ENCODE results near the gene ACTN1.

The ACTN1 gene

DNA sequence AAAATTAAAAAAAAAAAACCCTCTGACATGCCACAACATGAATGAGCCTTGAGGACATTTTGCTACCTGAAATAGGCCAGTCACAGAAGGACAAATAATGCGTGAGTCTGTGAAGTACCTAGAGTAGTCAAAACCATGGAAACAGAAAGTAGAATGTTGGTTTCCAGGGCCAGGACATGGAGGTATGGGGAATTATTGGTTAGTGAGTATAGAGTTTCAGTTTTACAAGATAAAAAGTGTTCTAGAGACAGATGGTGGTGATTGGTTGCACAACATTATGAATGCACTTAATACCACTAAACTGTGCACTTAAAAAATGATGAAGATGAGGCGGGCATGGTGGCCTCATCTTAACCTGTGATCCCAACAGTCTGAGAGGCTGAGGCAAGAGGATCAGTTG lies 138.6 kb downstream of the ACTN1 start:
- Histone ChIP-seq H3K36me3 (ENCODE audit: insufficient read depth) (no peaks in the 10 kb centered on the region), H4K20me1 (ENCODE audit: insufficient read depth) (no peaks in the 10 kb centered on the region), H2AFZ (ENCODE audit: low read depth) (no peak overlapping the region), H3K9ac (no peak overlapping the region), H3K27me3 (ENCODE audit: insufficient read depth, low read depth) (no peaks in the 10 kb centered on the region), H3K4me3 (IDR thresholded peaks at IDR 0.05; ENCODE audit: insufficient read depth, low read depth, low read length) (no peak overlapping the region), H3K4me1 (ENCODE audit: low read depth, poor library complexity, severe bottlenecking) (peaks cover 24% of the 10 kb centered on the region), H3K4me2 (peak overlapping the region; percentile 25; the same call in 1 of the 2 replicates), H3K79me2 (ENCODE audit: insufficient read depth, low read depth) (no peaks in the 10 kb centered on the region), H3K27ac (no peak overlapping the region)
- TF ChIP-seq, protein P1, sequence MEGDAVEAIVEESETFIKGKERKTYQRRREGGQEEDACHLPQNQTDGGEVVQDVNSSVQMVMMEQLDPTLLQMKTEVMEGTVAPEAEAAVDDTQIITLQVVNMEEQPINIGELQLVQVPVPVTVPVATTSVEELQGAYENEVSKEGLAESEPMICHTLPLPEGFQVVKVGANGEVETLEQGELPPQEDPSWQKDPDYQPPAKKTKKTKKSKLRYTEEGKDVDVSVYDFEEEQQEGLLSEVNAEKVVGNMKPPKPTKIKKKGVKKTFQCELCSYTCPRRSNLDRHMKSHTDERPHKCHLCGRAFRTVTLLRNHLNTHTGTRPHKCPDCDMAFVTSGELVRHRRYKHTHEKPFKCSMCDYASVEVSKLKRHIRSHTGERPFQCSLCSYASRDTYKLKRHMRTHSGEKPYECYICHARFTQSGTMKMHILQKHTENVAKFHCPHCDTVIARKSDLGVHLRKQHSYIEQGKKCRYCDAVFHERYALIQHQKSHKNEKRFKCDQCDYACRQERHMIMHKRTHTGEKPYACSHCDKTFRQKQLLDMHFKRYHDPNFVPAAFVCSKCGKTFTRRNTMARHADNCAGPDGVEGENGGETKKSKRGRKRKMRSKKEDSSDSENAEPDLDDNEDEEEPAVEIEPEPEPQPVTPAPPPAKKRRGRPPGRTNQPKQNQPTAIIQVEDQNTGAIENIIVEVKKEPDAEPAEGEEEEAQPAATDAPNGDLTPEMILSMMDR (conservative IDR thresholded peaks at IDR 0.05; ENCODE audit: low read depth, low read length): no peak

DNA sequence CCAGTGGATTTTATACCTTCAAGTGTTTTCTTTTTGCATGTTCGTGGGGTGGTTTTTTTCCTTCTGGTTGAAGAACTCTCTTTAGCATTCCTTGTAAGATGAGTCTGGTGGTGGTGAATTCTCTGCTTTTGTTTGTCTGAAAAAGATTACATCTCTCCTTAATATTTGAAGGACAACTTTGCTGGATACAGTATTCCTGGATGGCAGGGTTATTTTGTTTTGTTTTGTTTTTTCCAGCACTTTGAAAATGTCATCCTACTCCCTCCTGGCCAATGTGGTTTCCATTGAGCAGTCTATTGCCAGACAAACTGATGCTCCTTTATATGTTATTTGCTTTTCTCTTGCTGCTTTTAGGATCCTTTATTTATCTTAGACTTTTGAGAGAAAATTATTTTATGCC lies 143.0 kb downstream of the ACTN1 start:
- H3K4me3 ChIP-seq (IDR thresholded peaks at IDR 0.05; ENCODE audit: insufficient read depth, low read depth, low read length): no peak overlapping the region
- peaks cover 14% of the 10 kb centered on the region for H3K4me1 ChIP-seq (ENCODE audit: low read depth, poor library complexity, severe bottlenecking)
- no peak overlapping the region for H3K4me2 ChIP-seq
- H2AFZ ChIP-seq (ENCODE audit: low read depth): no peak overlapping the region
- no peaks in the 10 kb centered on the region for H3K79me2 ChIP-seq (ENCODE audit: insufficient read depth, low read depth)
- no peaks in the 10 kb centered on the region for H3K27me3 ChIP-seq (ENCODE audit: insufficient read depth, low read depth)
- TF ChIP-seq, protein P1 (conservative IDR thresholded peaks at IDR 0.05; ENCODE audit: low read depth, low read length): no peak
- no peaks in the 10 kb centered on the region for H4K20me1 ChIP-seq (ENCODE audit: insufficient read depth)
- H3K36me3 ChIP-seq (ENCODE audit: insufficient read depth): no peaks in the 10 kb centered on the region
- H3K9ac ChIP-seq: no peak overlapping the region
- H3K27ac ChIP-seq: no peak overlapping the region

DNA sequence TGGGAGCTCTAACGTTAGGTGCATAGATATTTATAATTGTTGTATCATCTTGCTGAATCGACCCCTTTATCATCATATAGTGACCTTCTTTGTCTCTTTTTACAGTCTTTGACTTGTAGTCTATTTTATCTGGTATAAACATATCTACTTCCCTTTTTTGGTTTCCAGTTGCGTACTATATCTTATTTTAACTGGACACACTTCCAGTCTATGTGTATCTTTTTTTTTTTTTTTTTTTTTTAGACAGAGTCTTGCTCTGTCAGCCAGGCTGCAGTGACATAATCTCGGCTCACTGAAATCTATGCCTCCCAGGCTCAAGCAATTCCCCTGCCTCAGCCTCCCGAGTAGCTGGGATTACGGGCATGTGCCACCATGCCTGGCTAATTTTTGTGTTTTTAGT lies 144.3 kb downstream of the ACTN1 start:
- TF ChIP-seq, protein P1 (conservative IDR thresholded peaks at IDR 0.05; ENCODE audit: low read depth, low read length): no peak
- Histone ChIP-seq H3K4me1 (ENCODE audit: low read depth, poor library complexity, severe bottlenecking) (peaks cover 1% of the 10 kb centered on the region), H3K4me2 (no peak overlapping the region)

GRCh38 chr14:68828698-68829097 lies 150.4 kb downstream of the ACTN1 start:
- Histone ChIP-seq H3K4me1 (ENCODE audit: low read depth, poor library complexity, severe bottlenecking) (peaks cover 22% of the 10 kb centered on the region), H3K4me3 (IDR thresholded peaks at IDR 0.05; ENCODE audit: insufficient read depth, low read depth, low read length) (no peak overlapping the region), H3K27me3 (ENCODE audit: insufficient read depth, low read depth) (no peaks in the 10 kb centered on the region), H2AFZ (ENCODE audit: low read depth) (no peak overlapping the region), H3K9ac (no peak overlapping the region), H3K36me3 (ENCODE audit: insufficient read depth) (no peaks in the 10 kb centered on the region), H4K20me1 (ENCODE audit: insufficient read depth) (no peaks in the 10 kb centered on the region), H3K79me2 (ENCODE audit: insufficient read depth, low read depth) (no peaks in the 10 kb centered on the region), H3K27ac (no peak overlapping the region), H3K4me2 (no peak overlapping the region)
- TF ChIP-seq, protein P1 (conservative IDR thresholded peaks at IDR 0.05; ENCODE audit: low read depth, low read length): no peak

More for the DNA sequence above, 144.3 kb downstream of the ACTN1 start:
- Histone ChIP-seq H3K27ac (no peak overlapping the region), H4K20me1 (ENCODE audit: insufficient read depth) (no peaks in the 10 kb centered on the region), H2AFZ (ENCODE audit: low read depth) (no peak overlapping the region), H3K27me3 (ENCODE audit: insufficient read depth, low read depth) (no peaks in the 10 kb centered on the region), H3K79me2 (ENCODE audit: insufficient read depth, low read depth) (no peaks in the 10 kb centered on the region), H3K36me3 (ENCODE audit: insufficient read depth) (no peaks in the 10 kb centered on the region), H3K9ac (no peak overlapping the region), H3K4me3 (IDR thresholded peaks at IDR 0.05; ENCODE audit: insufficient read depth, low read depth, low read length) (no peak overlapping the region)

Data from KMS-11 (cell line).